SJCRH30 (cell line): ENCODE measurements around the gene PRKG2. TPM values are rescaled to one million over a fixed set of nuclear protein-coding genes. Genes with fewer than 3 reads are reported as not detected.

Experiments used
- DNase-seq, 2 experiments: peaks; one replicate each; pipeline ENCODE4 v3.0.0-alpha.2; 2015 to 2020
- H3K27ac ChIP-seq: fragments of 250-450 bp; sonication (Bioruptor Pico); 2 replicates; pipeline ENCODE4 v1.5.1; 2020; ENCODE audit warnings: mild to moderate bottlenecking, moderate library complexity
- H3K27me3 ChIP-seq: fragments of 250-450 bp; sonication (Bioruptor Pico); 2 replicates; pipeline ENCODE4 v1.5.1; 2020; ENCODE audit warnings: mild to moderate bottlenecking, moderate library complexity
- H3K36me3 ChIP-seq: fragments of 250-450 bp; sonication (Bioruptor Pico); 2 replicates; pipeline ENCODE4 v1.5.1; 2020; ENCODE audit warnings: mild to moderate bottlenecking, moderate library complexity
- H3K4me1 ChIP-seq: fragments of 250-450 bp; sonication (Bioruptor Pico); 2 replicates; pipeline ENCODE4 v1.5.1; 2020; ENCODE audit warnings: mild to moderate bottlenecking, moderate library complexity
- H3K4me3 ChIP-seq: fragments of 250-450 bp; sonication (Bioruptor Pico); 2 replicates; pipeline ENCODE4 v1.5.1; 2020; ENCODE audit warnings: mild to moderate bottlenecking, moderate library complexity
- H3K9me3 ChIP-seq: fragments of 250-450 bp; sonication (Bioruptor Pico); replicated peaks from 2 replicates; pipeline ENCODE4 v1.5.1; 2020; ENCODE audit warnings: mild to moderate bottlenecking, moderate library complexity
- total RNA-seq: library from RNA; depleted of rRNA; stranded (reverse); fragments of >200 nt; shearing (Covaris generic); gene quantifications from 2 replicates; pipeline ENCODE4 v1.2.3, GENCODE V29; 2014; rRNA removed

Gene PRKG2, protein sequence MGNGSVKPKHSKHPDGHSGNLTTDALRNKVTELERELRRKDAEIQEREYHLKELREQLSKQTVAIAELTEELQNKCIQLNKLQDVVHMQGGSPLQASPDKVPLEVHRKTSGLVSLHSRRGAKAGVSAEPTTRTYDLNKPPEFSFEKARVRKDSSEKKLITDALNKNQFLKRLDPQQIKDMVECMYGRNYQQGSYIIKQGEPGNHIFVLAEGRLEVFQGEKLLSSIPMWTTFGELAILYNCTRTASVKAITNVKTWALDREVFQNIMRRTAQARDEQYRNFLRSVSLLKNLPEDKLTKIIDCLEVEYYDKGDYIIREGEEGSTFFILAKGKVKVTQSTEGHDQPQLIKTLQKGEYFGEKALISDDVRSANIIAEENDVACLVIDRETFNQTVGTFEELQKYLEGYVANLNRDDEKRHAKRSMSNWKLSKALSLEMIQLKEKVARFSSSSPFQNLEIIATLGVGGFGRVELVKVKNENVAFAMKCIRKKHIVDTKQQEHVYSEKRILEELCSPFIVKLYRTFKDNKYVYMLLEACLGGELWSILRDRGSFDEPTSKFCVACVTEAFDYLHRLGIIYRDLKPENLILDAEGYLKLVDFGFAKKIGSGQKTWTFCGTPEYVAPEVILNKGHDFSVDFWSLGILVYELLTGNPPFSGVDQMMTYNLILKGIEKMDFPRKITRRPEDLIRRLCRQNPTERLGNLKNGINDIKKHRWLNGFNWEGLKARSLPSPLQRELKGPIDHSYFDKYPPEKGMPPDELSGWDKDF
- not detected in 2 replicates for total RNA-seq

- Histone ChIP-seq H3K4me1 (no peaks in the 10 kb centered on the region), H3K4me3 (no peak within 1 kb of the TSS), H3K36me3 (no peaks in the 10 kb centered on the region), H3K27ac (no peak within 1 kb of the TSS), H3K27me3 (peaks cover 3% of the 10 kb centered on the region; the same call in 1 of the 2 replicates), H3K9me3 (no peaks in the 10 kb centered on the region)
- DNase-seq: no peak
Measured at GRCh38 chr4:81214881-81215868, at the start of gene PRKG2. Gene PRKG2 (minus strand): TSS chr4:81215222. CDS start chr4:81205047, 10,175 bp downstream.

GRCh38 chr4:81260443-81261101, 45.5 kb upstream of the PRKG2 start:
- no peaks in the 10 kb centered on the region; the same call in 1 of the 2 replicates for H3K4me1 ChIP-seq
- DNase-seq: peak in 1 of 2 experiments; percentile 34
- no peaks in the 10 kb centered on the region for H3K36me3 ChIP-seq
- no peaks in the 10 kb centered on the region for H3K9me3 ChIP-seq
- no peak overlapping the region for H3K4me3 ChIP-seq
- no peak overlapping the region for H3K27ac ChIP-seq
- H3K27me3 ChIP-seq: no peaks in the 10 kb centered on the region

GRCh38 chr4:81258841-81259550, 44.0 kb upstream of the PRKG2 start:
- Histone ChIP-seq H3K27me3 (no peaks in the 10 kb centered on the region), H3K9me3 (no peaks in the 10 kb centered on the region), H3K36me3 (no peaks in the 10 kb centered on the region), H3K4me3 (no peak overlapping the region), H3K4me1 (no peaks in the 10 kb centered on the region; the same call in 1 of the 2 replicates), H3K27ac (no peak overlapping the region)
- DNase-seq: no peak

DNA sequence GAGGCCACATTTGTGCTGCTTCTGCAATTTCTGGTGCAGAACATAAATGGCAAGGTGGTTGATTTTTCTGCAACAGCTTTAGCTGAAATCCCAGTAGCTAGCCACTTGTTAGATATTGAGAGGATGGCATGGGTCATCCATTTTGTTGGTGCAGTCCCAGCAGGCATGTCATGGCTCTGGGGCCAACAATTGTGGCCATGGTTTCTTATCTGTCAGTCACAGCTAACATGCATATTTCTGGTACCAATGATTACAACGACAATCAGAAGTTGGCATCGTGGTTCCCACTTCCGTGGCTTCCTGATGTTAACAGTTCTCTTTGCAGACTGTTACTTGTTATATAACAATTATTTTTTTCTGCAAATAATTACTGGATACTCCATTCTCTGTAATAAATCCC, 42.8 kb upstream of the PRKG2 start:
- H3K36me3 ChIP-seq: no peaks in the 10 kb centered on the region
- H3K4me1 ChIP-seq: no peaks in the 10 kb centered on the region; the same call in 1 of the 2 replicates
- H3K9me3 ChIP-seq: no peaks in the 10 kb centered on the region
- H3K27me3 ChIP-seq: no peaks in the 10 kb centered on the region
- no peak for DNase-seq
- no peak overlapping the region for H3K27ac ChIP-seq
- H3K4me3 ChIP-seq: no peak overlapping the region

GRCh38 chr4:81257021-81257420, 42.0 kb upstream of the PRKG2 start:
- no peaks in the 10 kb centered on the region for H3K36me3 ChIP-seq
- H3K27me3 ChIP-seq: no peaks in the 10 kb centered on the region
- no peak for DNase-seq
- no peak overlapping the region for H3K27ac ChIP-seq
- H3K4me1 ChIP-seq: no peaks in the 10 kb centered on the region; the same call in 1 of the 2 replicates
- H3K9me3 ChIP-seq: no peaks in the 10 kb centered on the region
- no peak overlapping the region for H3K4me3 ChIP-seq

DNA sequence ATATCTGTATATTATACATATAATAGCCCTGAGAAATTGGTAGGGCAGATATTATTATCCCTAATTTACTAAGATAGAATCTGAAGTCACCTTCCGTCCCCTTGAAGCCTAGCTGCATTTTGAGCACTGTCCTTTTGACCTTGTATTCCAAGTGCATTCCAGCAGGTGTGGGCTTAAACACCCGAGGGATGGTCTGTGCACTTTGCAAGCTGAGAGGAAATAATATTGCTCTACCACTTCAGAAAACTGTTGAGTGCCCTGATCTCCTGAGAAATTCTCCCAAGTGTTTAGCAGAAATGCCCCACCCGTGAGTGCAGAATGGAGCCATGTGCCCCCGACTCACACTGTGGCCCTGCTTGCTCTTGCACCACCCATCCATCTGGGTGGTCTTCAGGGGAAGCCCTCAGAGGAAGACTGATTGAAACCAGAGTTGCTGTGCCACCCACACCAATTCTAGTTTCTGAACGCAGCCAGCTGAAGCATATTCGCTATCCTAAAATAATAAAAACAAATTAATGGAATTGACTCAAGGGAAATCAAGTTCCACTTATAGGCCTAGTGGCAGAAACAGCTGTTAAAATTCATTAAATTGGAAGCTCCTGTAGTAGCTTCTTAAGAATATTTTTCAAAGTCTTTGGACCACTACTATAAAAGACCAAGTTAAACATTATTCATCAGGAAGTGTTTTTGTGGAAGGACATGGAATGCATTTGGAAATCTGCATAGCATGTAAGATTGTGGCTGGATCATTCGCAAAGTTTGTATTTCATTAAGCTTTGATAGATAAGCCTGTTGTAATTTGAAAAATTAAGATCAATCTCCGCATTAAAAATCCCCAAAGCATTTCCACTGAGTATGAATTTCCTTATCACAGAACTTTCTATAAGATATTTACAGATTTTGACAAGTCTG, 41.3 kb upstream of the PRKG2 start:
- no peak overlapping the region for H3K27ac ChIP-seq
- no peak for DNase-seq
- H3K36me3 ChIP-seq: no peaks in the 10 kb centered on the region
- no peaks in the 10 kb centered on the region; the same call in 1 of the 2 replicates for H3K4me1 ChIP-seq
- no peak overlapping the region for H3K4me3 ChIP-seq
- H3K9me3 ChIP-seq: no peaks in the 10 kb centered on the region
- no peaks in the 10 kb centered on the region for H3K27me3 ChIP-seq

GRCh38 chr4:81255524-81255923, 40.5 kb upstream of the PRKG2 start:
- H3K4me3 ChIP-seq: no peak overlapping the region
- DNase-seq: no peak
- H3K27me3 ChIP-seq: no peaks in the 10 kb centered on the region
- no peaks in the 10 kb centered on the region for H3K36me3 ChIP-seq
- no peaks in the 10 kb centered on the region for H3K9me3 ChIP-seq
- H3K4me1 ChIP-seq: no peaks in the 10 kb centered on the region; the same call in 1 of the 2 replicates
- H3K27ac ChIP-seq: no peak overlapping the region

DNA sequence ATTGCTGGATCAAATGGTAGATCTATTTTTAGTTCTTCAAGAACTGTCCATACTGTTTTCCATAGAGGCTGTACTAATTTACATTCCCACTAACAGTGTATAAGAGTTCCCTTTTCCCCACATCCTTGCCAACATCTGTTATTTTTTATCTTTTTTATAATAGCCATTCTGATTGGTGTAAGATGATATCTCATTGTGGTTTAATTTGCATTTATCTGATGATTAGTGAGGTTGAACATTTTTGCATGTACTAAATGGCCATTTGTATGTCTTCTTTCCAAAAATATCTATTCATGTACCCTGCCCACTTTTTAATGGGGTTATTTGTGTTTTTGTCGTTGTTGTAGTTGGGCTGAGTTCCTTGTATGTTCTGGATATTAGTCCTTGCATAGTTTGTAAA, 35.4 kb upstream of the PRKG2 start:
- Histone ChIP-seq H3K9me3 (no peaks in the 10 kb centered on the region), H3K36me3 (no peaks in the 10 kb centered on the region), H3K27ac (no peak overlapping the region), H3K27me3 (no peaks in the 10 kb centered on the region), H3K4me3 (no peak overlapping the region), H3K4me1 (no peaks in the 10 kb centered on the region)
- no peak for DNase-seq

DNA sequence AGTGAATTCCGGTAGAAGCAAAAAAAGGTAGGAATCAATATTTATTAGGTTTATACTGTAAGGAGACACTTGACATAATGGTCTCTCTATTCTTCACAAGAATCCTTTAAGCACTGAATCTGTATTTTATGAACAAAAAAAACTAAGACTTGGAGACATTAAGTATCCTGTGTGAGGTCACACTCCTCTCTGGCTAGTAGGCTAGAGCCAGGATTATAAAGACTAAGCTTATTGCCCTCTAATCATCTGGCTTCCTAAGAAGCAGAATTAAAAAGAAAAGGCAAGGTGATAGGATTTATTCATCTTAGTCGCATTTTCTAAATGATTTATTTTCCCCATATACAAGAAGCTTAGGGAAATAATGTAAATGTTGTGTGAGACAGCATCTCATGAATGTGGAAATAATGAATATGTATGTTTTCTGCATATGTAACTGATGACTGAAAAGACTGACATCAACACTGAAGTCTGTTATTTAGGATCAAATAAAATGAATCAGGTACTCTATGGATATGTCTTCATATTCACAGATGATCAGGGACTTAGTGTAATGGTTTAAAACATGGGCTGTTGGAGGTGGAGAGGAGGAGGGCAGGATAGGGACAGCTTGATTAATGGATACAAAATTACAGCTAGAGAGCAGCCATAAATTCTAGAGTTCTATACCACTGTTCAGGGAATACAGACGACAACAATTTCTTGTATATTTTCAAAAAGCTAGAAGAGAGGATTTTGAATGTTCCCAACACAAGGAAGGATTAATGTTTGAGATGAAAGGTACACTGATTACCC, 30.4 kb upstream of the PRKG2 start:
- no peaks in the 10 kb centered on the region for H3K4me1 ChIP-seq
- no peaks in the 10 kb centered on the region for H3K36me3 ChIP-seq
- no peak overlapping the region for H3K27ac ChIP-seq
- H3K9me3 ChIP-seq: no peaks in the 10 kb centered on the region
- no peak for DNase-seq
- no peak overlapping the region for H3K4me3 ChIP-seq
- no peaks in the 10 kb centered on the region for H3K27me3 ChIP-seq

GRCh38 chr4:81237791-81238190, 22.8 kb upstream of the PRKG2 start:
- Histone ChIP-seq H3K9me3 (no peaks in the 10 kb centered on the region), H3K27me3 (no peaks in the 10 kb centered on the region), H3K4me3 (no peak overlapping the region), H3K36me3 (no peaks in the 10 kb centered on the region), H3K27ac (no peak overlapping the region), H3K4me1 (no peaks in the 10 kb centered on the region)
- DNase-seq: no peak

DNA sequence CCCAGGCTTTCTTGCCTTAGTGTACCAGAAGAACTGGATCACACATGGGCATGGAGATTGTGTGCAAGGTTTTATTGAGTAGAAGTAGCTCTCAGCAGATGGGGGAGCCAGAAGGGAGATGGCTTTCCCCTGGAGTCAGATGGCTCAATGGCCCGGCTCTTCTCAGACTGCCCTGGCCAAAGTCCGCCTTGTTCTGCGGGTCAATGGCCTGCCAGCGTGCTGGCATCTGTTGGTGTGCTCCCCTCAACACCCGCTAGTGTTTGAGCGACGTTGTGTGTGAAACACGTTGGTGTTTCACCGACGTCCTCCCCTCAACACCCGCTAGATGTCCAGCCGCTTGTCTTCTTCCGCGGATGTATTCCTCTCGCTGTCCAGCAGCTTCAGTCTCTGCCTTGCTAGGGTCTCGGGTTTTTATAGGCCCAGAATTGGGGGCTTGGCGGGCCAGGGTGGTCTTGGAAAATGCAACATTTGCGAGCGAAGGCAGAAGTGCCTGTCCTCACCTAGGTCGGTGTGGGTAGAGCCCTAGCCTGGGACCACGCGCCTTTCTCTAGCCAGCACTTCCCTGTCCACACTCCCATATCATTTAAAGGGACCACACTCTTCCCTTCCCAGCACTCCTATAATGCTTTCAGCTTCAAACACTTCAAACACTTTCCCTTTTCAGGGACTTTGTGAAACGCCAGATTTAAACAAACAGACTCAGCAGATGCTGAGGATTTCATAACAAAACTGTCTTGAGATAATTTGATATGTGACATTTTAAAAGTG, 21.1 kb upstream of the PRKG2 start:
- no peaks in the 10 kb centered on the region for H3K36me3 ChIP-seq
- DNase-seq: no peak
- no peaks in the 10 kb centered on the region for H3K27me3 ChIP-seq
- H3K4me3 ChIP-seq: no peak overlapping the region
- no peaks in the 10 kb centered on the region for H3K4me1 ChIP-seq
- H3K27ac ChIP-seq: no peak overlapping the region
- no peaks in the 10 kb centered on the region for H3K9me3 ChIP-seq
